Measurements from ENCODE around the gene ATP8A1.

The ATP8A1 gene

DNA sequence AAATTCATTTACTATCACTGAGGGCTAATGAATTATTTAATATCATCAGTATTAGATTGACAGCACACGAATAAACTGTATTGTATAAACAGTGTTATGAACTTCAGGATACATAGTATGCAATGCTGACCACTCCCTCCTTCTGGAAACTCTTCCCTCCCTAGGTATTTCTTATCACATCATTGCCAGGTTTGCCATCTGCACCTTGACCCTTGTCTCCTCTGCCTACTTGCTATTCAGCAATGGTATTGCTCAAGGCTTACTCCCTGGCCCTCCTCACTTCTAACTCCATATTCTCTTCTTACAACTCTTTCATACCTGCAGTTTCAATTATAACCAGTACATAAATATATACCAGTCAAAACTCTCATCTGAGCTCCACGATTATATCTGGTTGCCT, 38.9 kb downstream of the ATP8A1 start:
- no peaks in the 10 kb centered on the region for H4K20me1 ChIP-seq (ENCODE audit: insufficient read depth, low read length)
- H3K4me2 ChIP-seq (ENCODE audit: low read length): no peak overlapping the region
- no peaks in the 10 kb centered on the region for H3K9me3 ChIP-seq (ENCODE audit: insufficient read depth, low read length)
- TF ChIP-seq EZH2phosphoT487 (IDR thresholded peaks at IDR 0.05; ENCODE audit: low read depth): no peak
- no peak overlapping the region for H3K9ac ChIP-seq (ENCODE audit: low read length)
- H3K4me1 ChIP-seq (ENCODE audit: low read length): no peaks in the 10 kb centered on the region
- no peaks in the 10 kb centered on the region for H3K36me3 ChIP-seq (replicated peaks; ENCODE audit: low read depth, low read length)
- H3K4me3 ChIP-seq (ENCODE audit: low read length): no peak overlapping the region
- H3K27me3 ChIP-seq (ENCODE audit: low read depth, low read length): no peaks in the 10 kb centered on the region
- H3K79me2 ChIP-seq (ENCODE audit: low read length): no peaks in the 10 kb centered on the region
- H2AFZ ChIP-seq (ENCODE audit: low read depth, low read length): no peak overlapping the region
- H3K27ac ChIP-seq (ENCODE audit: low read length): no peak overlapping the region

GRCh38 chr4:42617030-42617429, 39.9 kb downstream of the ATP8A1 start:
- Histone ChIP-seq H3K27ac (ENCODE audit: low read length) (no peak overlapping the region), H3K4me2 (ENCODE audit: low read length) (no peak overlapping the region), H3K9me3 (ENCODE audit: insufficient read depth, low read length) (no peaks in the 10 kb centered on the region), H3K36me3 (replicated peaks; ENCODE audit: low read depth, low read length) (no peaks in the 10 kb centered on the region), H4K20me1 (ENCODE audit: insufficient read depth, low read length) (no peaks in the 10 kb centered on the region), H2AFZ (ENCODE audit: low read depth, low read length) (no peak overlapping the region), H3K9ac (ENCODE audit: low read length) (no peak overlapping the region), H3K4me3 (ENCODE audit: low read length) (no peak overlapping the region), H3K79me2 (ENCODE audit: low read length) (no peaks in the 10 kb centered on the region), H3K4me1 (ENCODE audit: low read length) (no peaks in the 10 kb centered on the region), H3K27me3 (ENCODE audit: low read depth, low read length) (no peaks in the 10 kb centered on the region)
- TF ChIP-seq, protein P1, sequence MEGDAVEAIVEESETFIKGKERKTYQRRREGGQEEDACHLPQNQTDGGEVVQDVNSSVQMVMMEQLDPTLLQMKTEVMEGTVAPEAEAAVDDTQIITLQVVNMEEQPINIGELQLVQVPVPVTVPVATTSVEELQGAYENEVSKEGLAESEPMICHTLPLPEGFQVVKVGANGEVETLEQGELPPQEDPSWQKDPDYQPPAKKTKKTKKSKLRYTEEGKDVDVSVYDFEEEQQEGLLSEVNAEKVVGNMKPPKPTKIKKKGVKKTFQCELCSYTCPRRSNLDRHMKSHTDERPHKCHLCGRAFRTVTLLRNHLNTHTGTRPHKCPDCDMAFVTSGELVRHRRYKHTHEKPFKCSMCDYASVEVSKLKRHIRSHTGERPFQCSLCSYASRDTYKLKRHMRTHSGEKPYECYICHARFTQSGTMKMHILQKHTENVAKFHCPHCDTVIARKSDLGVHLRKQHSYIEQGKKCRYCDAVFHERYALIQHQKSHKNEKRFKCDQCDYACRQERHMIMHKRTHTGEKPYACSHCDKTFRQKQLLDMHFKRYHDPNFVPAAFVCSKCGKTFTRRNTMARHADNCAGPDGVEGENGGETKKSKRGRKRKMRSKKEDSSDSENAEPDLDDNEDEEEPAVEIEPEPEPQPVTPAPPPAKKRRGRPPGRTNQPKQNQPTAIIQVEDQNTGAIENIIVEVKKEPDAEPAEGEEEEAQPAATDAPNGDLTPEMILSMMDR (IDR thresholded peaks at IDR 0.05; ENCODE audit: low read depth, low read length): no peak
- TF ChIP-seq EZH2phosphoT487 (IDR thresholded peaks at IDR 0.05; ENCODE audit: low read depth): no peak

DNA sequence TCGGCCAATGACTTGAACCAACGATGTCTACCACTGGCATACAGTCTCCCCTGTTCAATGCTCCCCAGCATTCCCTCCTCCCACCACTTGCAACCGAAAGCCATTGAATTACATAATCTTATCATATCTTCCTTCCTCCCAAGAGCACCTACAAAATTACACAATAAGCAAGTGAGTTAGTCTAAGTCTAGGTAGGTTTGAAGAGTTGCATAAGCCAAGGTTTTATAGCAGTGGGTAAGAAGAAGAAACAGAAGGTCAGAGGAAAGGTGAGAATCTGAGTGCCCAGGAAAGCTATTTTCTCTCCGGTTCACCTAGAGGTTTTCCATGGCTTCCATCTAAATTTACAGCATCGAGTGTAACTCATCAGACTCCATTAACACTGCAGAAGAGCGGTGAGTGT, 40.3 kb downstream of the ATP8A1 start:
- no peak overlapping the region for H3K4me3 ChIP-seq (ENCODE audit: low read length)
- no peaks in the 10 kb centered on the region for H3K4me1 ChIP-seq (ENCODE audit: low read length)
- H3K9me3 ChIP-seq (ENCODE audit: insufficient read depth, low read length): no peaks in the 10 kb centered on the region
- H3K9ac ChIP-seq (ENCODE audit: low read length): no peak overlapping the region
- no peak overlapping the region for H2AFZ ChIP-seq (ENCODE audit: low read depth, low read length)
- H3K79me2 ChIP-seq (ENCODE audit: low read length): no peaks in the 10 kb centered on the region
- H3K4me2 ChIP-seq (ENCODE audit: low read length): no peak overlapping the region
- H3K27ac ChIP-seq (ENCODE audit: low read length): no peak overlapping the region
- no peaks in the 10 kb centered on the region for H4K20me1 ChIP-seq (ENCODE audit: insufficient read depth, low read length)
- TF ChIP-seq, protein P1 (IDR thresholded peaks at IDR 0.05; ENCODE audit: low read depth, low read length): no peak
- no peak for TF ChIP-seq EZH2phosphoT487 (IDR thresholded peaks at IDR 0.05; ENCODE audit: low read depth)
- no peaks in the 10 kb centered on the region for H3K36me3 ChIP-seq (replicated peaks; ENCODE audit: low read depth, low read length)
- no peaks in the 10 kb centered on the region for H3K27me3 ChIP-seq (ENCODE audit: low read depth, low read length)

DNA sequence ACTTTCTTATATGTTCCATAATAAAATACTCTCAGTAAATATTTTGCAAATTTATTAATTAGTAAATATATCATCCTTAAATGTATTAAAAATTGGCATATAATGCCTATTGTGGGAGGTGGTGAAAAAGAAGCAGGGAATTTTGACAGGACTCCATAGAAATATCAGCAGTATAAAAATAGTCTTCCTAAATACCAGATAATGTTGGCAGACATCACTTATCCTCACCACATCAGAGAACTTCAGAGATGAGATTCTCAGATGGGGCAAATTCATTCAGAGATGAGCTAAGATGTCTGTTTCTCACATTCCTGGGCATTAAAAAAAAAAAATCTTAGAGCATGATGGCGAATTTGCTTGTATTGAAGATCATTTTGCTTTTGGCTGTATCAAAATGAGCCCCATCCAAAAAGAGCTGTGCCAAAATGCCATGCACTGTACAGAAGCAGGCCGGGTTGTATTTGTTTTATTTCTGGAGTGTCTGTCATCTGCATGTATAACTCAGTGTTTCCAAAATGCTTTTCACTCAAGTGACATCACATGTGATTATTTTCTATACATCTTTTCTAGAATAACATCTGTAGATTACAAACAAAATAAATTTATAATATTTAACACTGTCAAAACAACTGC, 41.7 kb downstream of the ATP8A1 start:
- Histone ChIP-seq H3K27me3 (ENCODE audit: low read depth, low read length) (no peaks in the 10 kb centered on the region), H3K4me1 (ENCODE audit: low read length) (no peaks in the 10 kb centered on the region), H3K79me2 (ENCODE audit: low read length) (no peaks in the 10 kb centered on the region), H4K20me1 (ENCODE audit: insufficient read depth, low read length) (no peaks in the 10 kb centered on the region), H3K9me3 (ENCODE audit: insufficient read depth, low read length) (no peaks in the 10 kb centered on the region), H3K36me3 (replicated peaks; ENCODE audit: low read depth, low read length) (peaks cover 6% of the 10 kb centered on the region), H3K9ac (ENCODE audit: low read length) (no peak overlapping the region), H3K27ac (ENCODE audit: low read length) (no peak overlapping the region), H2AFZ (ENCODE audit: low read depth, low read length) (no peak overlapping the region), H3K4me2 (ENCODE audit: low read length) (no peak overlapping the region), H3K4me3 (ENCODE audit: low read length) (no peak overlapping the region)
- no peak for TF ChIP-seq EZH2phosphoT487 (IDR thresholded peaks at IDR 0.05; ENCODE audit: low read depth)
- TF ChIP-seq, protein P1 (IDR thresholded peaks at IDR 0.05; ENCODE audit: low read depth, low read length): no peak

Data from OCI-LY3 (cell line).